NB4 (cell line): ENCODE measurements around the gene INO80.

Source experiments
- MYC ChIP-seq: IDR thresholded peaks from 2 replicates; pipeline ENCODE4 v1.6.1; 2011; ENCODE audit warnings: low read depth, low read length
- POLR2A ChIP-seq: IDR thresholded peaks from 2 replicates; pipeline ENCODE4 v1.6.1; 2011; ENCODE audit warnings: mild to moderate bottlenecking; ENCODE audit not compliant: insufficient read length; ENCODE audit errors: extremely low read depth
- TF ChIP-seq, protein P1 (sequence below): IDR thresholded peaks from one replicate; pipeline ENCODE4 v1.5.1; 2012; ENCODE audit warnings: low read depth, low read length
- TF ChIP-seq, protein P2 (sequence below): IDR thresholded peaks from 2 replicates; pipeline ENCODE4 v1.6.1; 2011; ENCODE audit warnings: low read depth, low read length

DNA sequence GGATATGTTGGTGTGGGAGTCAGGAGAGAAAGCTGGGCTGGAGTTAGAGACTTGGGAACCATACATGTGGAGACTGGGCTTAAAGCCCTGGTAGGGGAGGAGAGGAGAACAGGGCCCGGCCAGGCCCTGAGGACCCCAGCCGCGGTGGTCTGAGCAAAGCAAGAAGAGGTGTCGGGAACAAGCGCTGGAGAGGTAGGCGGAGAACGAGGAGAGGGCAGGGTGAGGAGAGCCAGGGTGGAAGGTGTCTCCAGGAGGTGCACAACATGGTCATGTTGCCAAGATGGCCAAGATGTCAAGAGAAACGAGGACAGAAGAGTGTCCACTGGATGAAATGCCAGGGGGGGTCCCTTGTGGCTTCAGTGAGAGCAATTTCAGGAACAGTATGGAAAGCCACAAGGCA, 157.4 kb downstream of the INO80 start:
- TF ChIP-seq, protein P1, sequence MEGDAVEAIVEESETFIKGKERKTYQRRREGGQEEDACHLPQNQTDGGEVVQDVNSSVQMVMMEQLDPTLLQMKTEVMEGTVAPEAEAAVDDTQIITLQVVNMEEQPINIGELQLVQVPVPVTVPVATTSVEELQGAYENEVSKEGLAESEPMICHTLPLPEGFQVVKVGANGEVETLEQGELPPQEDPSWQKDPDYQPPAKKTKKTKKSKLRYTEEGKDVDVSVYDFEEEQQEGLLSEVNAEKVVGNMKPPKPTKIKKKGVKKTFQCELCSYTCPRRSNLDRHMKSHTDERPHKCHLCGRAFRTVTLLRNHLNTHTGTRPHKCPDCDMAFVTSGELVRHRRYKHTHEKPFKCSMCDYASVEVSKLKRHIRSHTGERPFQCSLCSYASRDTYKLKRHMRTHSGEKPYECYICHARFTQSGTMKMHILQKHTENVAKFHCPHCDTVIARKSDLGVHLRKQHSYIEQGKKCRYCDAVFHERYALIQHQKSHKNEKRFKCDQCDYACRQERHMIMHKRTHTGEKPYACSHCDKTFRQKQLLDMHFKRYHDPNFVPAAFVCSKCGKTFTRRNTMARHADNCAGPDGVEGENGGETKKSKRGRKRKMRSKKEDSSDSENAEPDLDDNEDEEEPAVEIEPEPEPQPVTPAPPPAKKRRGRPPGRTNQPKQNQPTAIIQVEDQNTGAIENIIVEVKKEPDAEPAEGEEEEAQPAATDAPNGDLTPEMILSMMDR: no peak
- TF ChIP-seq MYC: no peak
- no peak for TF ChIP-seq POLR2A
- TF ChIP-seq, protein P2, sequence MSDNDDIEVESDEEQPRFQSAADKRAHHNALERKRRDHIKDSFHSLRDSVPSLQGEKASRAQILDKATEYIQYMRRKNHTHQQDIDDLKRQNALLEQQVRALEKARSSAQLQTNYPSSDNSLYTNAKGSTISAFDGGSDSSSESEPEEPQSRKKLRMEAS: no peak
